Measurements from ENCODE around the gene DMD.

GRCh38 chrX:33128048-33128805 is 83.1 kb downstream of the DMD start:
- no peak for TF ChIP-seq CTCF (IDR thresholded peaks at IDR 0.05)
- no peak for TF ChIP-seq POLR2A (IDR thresholded peaks at IDR 0.05)
